ENCODE results near the gene VSTM2L.

DNA sequence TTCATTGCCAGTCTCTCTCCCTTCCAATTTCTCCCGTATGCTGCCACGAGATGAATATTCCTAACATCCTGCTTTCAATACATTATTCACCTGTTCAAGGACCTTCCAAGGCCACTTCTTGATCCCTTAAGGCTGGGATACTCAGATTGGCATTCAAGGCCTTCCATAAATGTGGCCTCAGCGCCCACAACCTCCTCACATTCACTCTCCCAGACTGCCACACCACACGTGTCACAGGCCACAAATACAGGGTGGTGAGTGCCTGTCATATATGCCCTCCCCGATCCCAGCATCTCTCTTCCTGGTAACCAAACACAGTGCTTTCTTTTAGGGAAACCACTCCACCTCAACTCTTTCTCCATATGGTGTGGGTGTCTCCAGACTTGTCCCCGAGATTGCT, 74.9 kb downstream of the VSTM2L start:
- TF ChIP-seq, protein P1, sequence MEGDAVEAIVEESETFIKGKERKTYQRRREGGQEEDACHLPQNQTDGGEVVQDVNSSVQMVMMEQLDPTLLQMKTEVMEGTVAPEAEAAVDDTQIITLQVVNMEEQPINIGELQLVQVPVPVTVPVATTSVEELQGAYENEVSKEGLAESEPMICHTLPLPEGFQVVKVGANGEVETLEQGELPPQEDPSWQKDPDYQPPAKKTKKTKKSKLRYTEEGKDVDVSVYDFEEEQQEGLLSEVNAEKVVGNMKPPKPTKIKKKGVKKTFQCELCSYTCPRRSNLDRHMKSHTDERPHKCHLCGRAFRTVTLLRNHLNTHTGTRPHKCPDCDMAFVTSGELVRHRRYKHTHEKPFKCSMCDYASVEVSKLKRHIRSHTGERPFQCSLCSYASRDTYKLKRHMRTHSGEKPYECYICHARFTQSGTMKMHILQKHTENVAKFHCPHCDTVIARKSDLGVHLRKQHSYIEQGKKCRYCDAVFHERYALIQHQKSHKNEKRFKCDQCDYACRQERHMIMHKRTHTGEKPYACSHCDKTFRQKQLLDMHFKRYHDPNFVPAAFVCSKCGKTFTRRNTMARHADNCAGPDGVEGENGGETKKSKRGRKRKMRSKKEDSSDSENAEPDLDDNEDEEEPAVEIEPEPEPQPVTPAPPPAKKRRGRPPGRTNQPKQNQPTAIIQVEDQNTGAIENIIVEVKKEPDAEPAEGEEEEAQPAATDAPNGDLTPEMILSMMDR (IDR thresholded peaks at IDR 0.05; ENCODE audit: poor library complexity, severe bottlenecking), result no peak
- TF ChIP-seq RAD21 (conservative IDR thresholded peaks at IDR 0.05), result no peak
- TF ChIP-seq POLR2AphosphoS5 (IDR thresholded peaks at IDR 0.05), result no peak
- TF ChIP-seq TAF1 (IDR thresholded peaks at IDR 0.05; ENCODE audit: low read depth), result no peak
- no peak for TF ChIP-seq SMC3 (conservative IDR thresholded peaks at IDR 0.05; ENCODE audit: poor library complexity)
- no peak for TF ChIP-seq MXI1 (conservative IDR thresholded peaks at IDR 0.05; ENCODE audit: poor library complexity, severe bottlenecking)
